Neuronal stem cell (in vitro differentiated cells): ENCODE measurements around the gene DTNB.

Source experiments
- DNase-seq: peaks from one replicate; pipeline ENCODE4 v3.0.0-alpha.2; 2013; ENCODE audit warnings: low spot score
- H2AFZ ChIP-seq: one replicate; pipeline ENCODE4 v1.6.1; 2013; ENCODE audit warnings: mild to moderate bottlenecking, low read length, inconsistent platforms
- H2AK5ac ChIP-seq: 2 replicates; pipeline ENCODE4 v1.6.1; 2013; ENCODE audit warnings: low read depth, mild to moderate bottlenecking, inconsistent platforms, low read length, moderate library complexity, mixed read lengths
- H2BK120ac ChIP-seq: 2 replicates; pipeline ENCODE4 v1.6.1; 2013; ENCODE audit warnings: low read depth, mild to moderate bottlenecking, inconsistent platforms, low read length, moderate library complexity, mixed read lengths
- H2BK12ac ChIP-seq: one replicate; pipeline ENCODE4 v1.6.1; 2013; ENCODE audit warnings: low read length, inconsistent platforms
- H2BK15ac ChIP-seq: 2 replicates; pipeline ENCODE4 v1.6.1; 2013; ENCODE audit warnings: mild to moderate bottlenecking, low read length, inconsistent platforms, mixed read lengths
- H2BK5ac ChIP-seq: one replicate; pipeline ENCODE4 v1.6.1; 2013; ENCODE audit warnings: inconsistent platforms, mild to moderate bottlenecking, low read length, moderate library complexity
- H3K14ac ChIP-seq: one replicate; pipeline ENCODE4 v1.6.1; 2013; ENCODE audit warnings: low read length, inconsistent platforms
- H3K18ac ChIP-seq: 2 replicates; pipeline ENCODE4 v1.6.1; 2013; ENCODE audit warnings: low read length, inconsistent platforms
- H3K23ac ChIP-seq: 2 replicates; pipeline ENCODE4 v1.6.1; 2013; ENCODE audit warnings: low read depth, mild to moderate bottlenecking, mixed read lengths, low read length, inconsistent platforms; ENCODE audit not compliant: poor library complexity
- H3K27ac ChIP-seq: replicated peaks from 3 replicates; pipeline ENCODE4 v1.5.1; 2013; ENCODE audit warnings: low read length, inconsistent platforms
- H3K27me3 ChIP-seq, 3 experiments: 2 replicates each; pipeline ENCODE4 v1.6.1; 2013; ENCODE audit warnings: low read length in 3 of 3, mild to moderate bottlenecking in 2 of 3, inconsistent platforms in 1 of 3, low read depth in 1 of 3, mixed read lengths in 1 of 3, moderate library complexity in 1 of 3; ENCODE audit not compliant: control insufficient read depth in 3 of 3, insufficient read depth in 3 of 3
- H3K36me3 ChIP-seq, 2 donors: replicated peaks in 1 of 2; 2 replicates each; pipeline ENCODE4 v1.6.1; 2013; ENCODE audit warnings: low read length in 2 of 2; ENCODE audit not compliant: control insufficient read depth in 2 of 2, insufficient read depth in 2 of 2
- H3K4ac ChIP-seq: 2 replicates; pipeline ENCODE4 v1.6.1; 2013; ENCODE audit warnings: inconsistent platforms, mild to moderate bottlenecking, low read length, moderate library complexity
- H3K4me1 ChIP-seq, 2 donors: 1 replicate in 1 of 2; 2 replicates in 1 of 2; pipeline ENCODE4 v1.6.1; 2013; ENCODE audit warnings: low read length in 2 of 2, low read depth in 1 of 2; ENCODE audit not compliant: control insufficient read depth in 2 of 2, insufficient read depth in 1 of 2
- H3K4me2 ChIP-seq: one replicate; pipeline ENCODE4 v1.6.1; 2013; ENCODE audit warnings: mild to moderate bottlenecking, low read length, inconsistent platforms; ENCODE audit not compliant: insufficient read depth, poor library complexity, severe bottlenecking
- H3K4me3 ChIP-seq, 2 donors: 2 replicates each; pipeline ENCODE4 v1.5.1; 2013; ENCODE audit warnings: low read length in 2 of 2, mild to moderate bottlenecking in 2 of 2, inconsistent platforms in 1 of 2, moderate library complexity in 1 of 2
- H3K79me1 ChIP-seq: one replicate; pipeline ENCODE4 v1.6.1; 2013; ENCODE audit warnings: low read depth, mild to moderate bottlenecking, inconsistent platforms, low read length, moderate library complexity
- H3K9ac ChIP-seq: one replicate; pipeline ENCODE4 v1.6.1; 2013; ENCODE audit warnings: mild to moderate bottlenecking, low read depth, low read length, inconsistent platforms; ENCODE audit not compliant: poor library complexity
- H3K9me3 ChIP-seq, 2 donors: replicated peaks in 1 of 2; 2 replicates each; pipeline versions ENCODE3 to v1.6.1; 2013; ENCODE audit warnings: low read length in 2 of 2, mild to moderate bottlenecking in 2 of 2, inconsistent platforms in 1 of 2, low read depth in 1 of 2, mixed read lengths in 1 of 2, moderate library complexity in 1 of 2; ENCODE audit not compliant: control insufficient read depth in 2 of 2, insufficient read depth in 1 of 2
- H4K8ac ChIP-seq: one replicate; pipeline ENCODE4 v1.6.1; 2013; ENCODE audit warnings: low read depth, mild to moderate bottlenecking, inconsistent platforms, low read length, moderate library complexity
- H4K91ac ChIP-seq: one replicate; pipeline ENCODE4 v1.6.1; 2013; ENCODE audit warnings: low read length, low read depth, mild to moderate bottlenecking, inconsistent platforms; ENCODE audit not compliant: poor library complexity
- WGBS, 2 donors: extraction: QIAGEN DNeasy Blood & Tissue Kit; methylation state at CpG; one replicate each; pipeline ENCODE4 v1.1.7; 2013; ENCODE audit warnings: missing lambda C conversion rate in 2 of 2, mixed read lengths in 1 of 2; ENCODE audit not compliant: insufficient read length in 2 of 2, insufficient replicate concordance in 1 of 2; ENCODE audit errors: extremely low coverage in 2 of 2; 5-methylcytosine and 5-hydroxymethylcytosine counted together

The DTNB gene

DNA sequence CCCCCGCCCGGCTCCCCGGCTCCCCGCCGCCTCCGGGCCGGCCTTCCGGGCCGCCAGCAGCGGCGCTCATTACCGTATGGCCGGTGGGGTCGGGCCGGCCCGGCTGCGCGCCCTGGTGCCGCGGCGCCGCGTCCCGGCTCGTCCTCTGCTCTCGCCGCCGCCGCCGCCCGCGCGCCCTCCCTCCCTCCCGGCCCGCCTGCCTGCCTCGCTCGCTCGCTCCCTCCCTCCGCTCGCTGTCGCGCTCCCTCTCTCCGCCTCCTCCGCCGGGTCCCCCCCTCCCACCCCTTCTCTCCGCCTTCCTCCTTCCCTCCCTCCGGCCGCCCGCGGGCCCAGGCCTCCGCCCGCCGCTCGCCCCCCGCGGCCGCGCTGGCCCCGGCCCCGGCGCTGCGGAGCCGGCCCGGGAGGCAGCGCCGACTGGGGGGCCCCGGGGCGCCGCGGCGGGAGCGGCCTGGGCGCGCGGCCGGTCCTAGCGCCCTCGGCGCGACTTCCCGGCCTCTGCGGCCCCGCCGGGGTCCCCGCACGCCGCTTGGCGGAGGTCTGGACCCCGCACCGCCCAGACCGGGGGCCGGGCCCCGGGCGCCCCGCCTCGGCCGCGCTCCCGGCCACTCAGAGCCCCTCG lies 331.5 kb downstream of the DTNB start, which contains the start of gene DNMT3A:
DNMT3A (minus strand) TSS at position 173 of the 619 bp plus-strand sequence. CDS start 27,941 bp downstream, outside the sequence.
- no peak within 1 kb of the TSS for H3K27ac ChIP-seq
- no peak within 1 kb of the TSS for H3K14ac ChIP-seq
- H4K8ac ChIP-seq = no peak within 1 kb of the TSS
- no CpG with 5 or more reads among the region's 100 CpGs for WGBS, 2 donors
- peak within 1 kb of the TSS; percentile 97 for H2AFZ ChIP-seq
- no peak within 1 kb of the TSS for H2AK5ac ChIP-seq
- no peak within 1 kb of the TSS for H2BK5ac ChIP-seq
- H3K27me3 ChIP-seq = peaks cover 2 to 42% (median 30%) of the 10 kb centered on the region in 3 experiments
- no peak within 1 kb of the TSS for H2BK120ac ChIP-seq
- peak within 1 kb of the TSS; percentile 79 for H3K9ac ChIP-seq
- H3K23ac ChIP-seq = no peak within 1 kb of the TSS
- peak within 1 kb of the TSS; percentile 53 for H3K18ac ChIP-seq
- no peak within 1 kb of the TSS for H2BK15ac ChIP-seq
- H3K4me1 ChIP-seq = peaks cover 3 to 9% of the 10 kb centered on the region in 2 donors
- no peak for DNase-seq
- H3K79me1 ChIP-seq = no peaks in the 10 kb centered on the region
- no peaks in the 10 kb centered on the region for H3K9me3 ChIP-seq
- no peak within 1 kb of the TSS for H4K91ac ChIP-seq
- H3K4me2 ChIP-seq = peak within 1 kb of the TSS; percentile 95
- H3K36me3 ChIP-seq = no peaks in the 10 kb centered on the region
- H2BK12ac ChIP-seq = no peak within 1 kb of the TSS
- peak within 1 kb of the TSS; percentile 58 to 81 for H3K4me3 ChIP-seq
- H3K4ac ChIP-seq = no peak within 1 kb of the TSS

DNA sequence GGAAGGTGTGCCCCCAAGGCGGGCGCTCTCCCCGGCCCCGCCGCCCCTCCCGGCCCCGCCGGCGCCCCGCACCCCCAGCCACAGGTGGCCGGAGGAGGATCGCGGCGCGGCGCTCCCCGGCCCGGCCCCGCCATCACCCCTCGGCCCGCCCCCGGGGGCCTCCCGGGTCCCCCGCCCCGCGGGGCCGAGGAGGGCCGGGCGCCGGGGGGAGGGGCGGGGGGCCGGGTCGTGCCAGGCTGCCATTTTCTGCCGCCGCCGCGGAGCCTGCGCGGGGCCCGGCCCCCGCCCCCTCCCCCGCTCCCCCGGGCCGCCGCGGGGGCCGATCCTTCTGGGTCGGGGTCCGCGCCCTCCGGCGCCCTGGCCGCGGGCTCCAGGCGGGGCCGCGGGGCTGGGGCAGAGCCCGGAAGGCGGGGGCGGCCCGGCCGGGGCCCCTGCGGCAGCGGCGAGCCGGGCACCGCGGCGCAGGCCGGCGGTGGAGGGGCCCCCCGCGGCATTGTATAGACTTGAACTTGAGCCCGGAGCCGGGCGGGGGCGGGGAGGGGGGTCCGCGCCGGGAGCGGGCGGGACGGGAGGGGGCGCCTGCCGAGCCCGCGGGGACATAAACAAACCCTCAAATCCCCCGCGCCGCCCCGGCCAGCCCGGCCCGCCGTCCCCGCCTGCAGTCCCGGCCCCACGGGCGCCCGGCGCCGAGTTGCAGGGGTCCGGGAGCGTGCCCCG lies 332.2 kb downstream of the DTNB start:
- Histone ChIP-seq H3K4me1 (peaks cover 3 to 11% of the 10 kb centered on the region in 2 donors), H2BK5ac (no peak overlapping the region), H3K18ac (no peak overlapping the region), H3K4me3 (peak overlapping the region; percentile 58 to 81), H2BK120ac (no peak overlapping the region), H3K14ac (no peak overlapping the region), H4K8ac (no peak overlapping the region), H3K79me1 (no peaks in the 10 kb centered on the region), H2BK12ac (no peak overlapping the region), H3K23ac (no peak overlapping the region), H3K27me3 (peaks cover 2 to 45% (median 30%) of the 10 kb centered on the region in 3 experiments), H2AK5ac (no peak overlapping the region), H3K36me3 (no peaks in the 10 kb centered on the region), H2BK15ac (no peak overlapping the region), H3K9ac (no peak overlapping the region), H3K9me3 (no peaks in the 10 kb centered on the region), H3K27ac (no peak overlapping the region), H2AFZ (peak overlapping the region; percentile 40), H3K4me2 (peak overlapping the region; percentile 95), H3K4ac (no peak overlapping the region), H4K91ac (no peak overlapping the region)
- no CpG with 5 or more reads among the region's 104 CpGs for WGBS, 2 donors
- DNase-seq = no peak

DNA sequence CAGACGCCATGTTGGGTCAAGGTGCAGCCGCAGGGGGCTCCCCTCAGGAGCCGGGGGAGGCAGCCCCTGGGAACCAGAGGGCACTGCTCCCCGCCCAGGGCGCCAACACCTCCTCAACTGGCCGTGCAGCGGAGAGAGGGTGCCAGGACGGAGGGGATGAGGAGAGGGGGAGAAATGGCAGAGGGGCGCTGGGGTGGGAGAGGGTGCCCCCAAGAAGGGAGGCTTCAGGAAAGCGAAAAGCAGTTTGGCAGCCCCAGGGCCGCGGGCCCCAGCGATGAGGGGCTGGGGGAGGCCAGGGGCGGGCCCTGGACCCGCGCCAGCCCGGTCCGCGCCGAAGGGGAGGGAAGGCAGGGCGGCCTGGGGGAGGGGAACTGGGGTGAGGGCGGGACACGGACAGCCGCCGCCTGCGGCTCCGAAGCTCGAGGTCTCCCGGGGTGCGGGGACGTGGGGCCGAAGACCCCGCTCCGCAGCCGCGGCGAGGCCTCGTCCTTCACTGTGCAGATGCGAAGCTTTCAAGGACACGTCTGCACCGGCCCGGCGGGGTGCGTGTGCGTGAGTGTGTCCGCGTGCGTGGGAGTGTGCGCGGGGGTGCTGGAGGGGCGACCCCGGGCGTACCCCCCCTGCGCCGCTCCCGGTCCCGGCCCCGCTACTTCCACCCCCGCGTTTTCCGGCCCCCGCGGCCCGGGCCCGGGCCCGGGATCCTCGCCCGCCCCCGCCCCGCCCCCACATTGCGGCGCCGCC lies 333.0 kb downstream of the DTNB start:
- DNase-seq = no peak
- Histone ChIP-seq H2BK5ac (peak overlapping the region; percentile 78), H3K14ac (no peak overlapping the region), H4K91ac (no peak overlapping the region), H3K36me3 (no peaks in the 10 kb centered on the region), H3K4me3 (peak overlapping the region; percentile 58 to 66), H2BK120ac (peak overlapping the region; percentile 18), H4K8ac (no peak overlapping the region), H3K27me3 (peaks cover 2 to 45% (median 30%) of the 10 kb centered on the region in 3 experiments), H3K79me1 (no peaks in the 10 kb centered on the region), H3K23ac (peak overlapping the region; percentile 27), H3K4me1 (peaks cover 3 to 11% of the 10 kb centered on the region in 2 donors), H3K18ac (peak overlapping the region; percentile 95), H3K9ac (peak overlapping the region; percentile 64), H2BK12ac (no peak overlapping the region), H3K27ac (no peak overlapping the region), H2AFZ (peak overlapping the region; percentile 60), H3K9me3 (no peaks in the 10 kb centered on the region), H3K4me2 (peak overlapping the region; percentile 95), H2AK5ac (peak overlapping the region; percentile 73), H2BK15ac (no peak overlapping the region), H3K4ac (no peak overlapping the region)
- WGBS, 2 donors = no CpG with 5 or more reads among the region's 73 CpGs
